HG02840 (cell line): ENCODE data around the gene SDF4.
"Not testable (repeated sequence)": the region's sequence is repeated elsewhere in the genome, so short reads cannot be mapped to it uniquely, and the experiment has no call there.

Experiments used
- ATAC-seq: cut with Tn5 transposase; IDR thresholded peaks from one replicate; pipeline ENCODE4 v1.9.1; 2021; ENCODE audit warnings: mild to moderate bottlenecking, moderate library complexity, moderate number of reproducible peaks; ENCODE audit not compliant: unreplicated experiment, low FRiP score

Gene SDF4

GRCh38 chr1:1259951-1260600, 28.3 kb upstream of the SDF4 start:
- ATAC-seq, result no peak

- ATAC-seq, result no peak
Observed at GRCh38 chr1:1259540-1259939, 27.7 kb upstream of the SDF4 start.

GRCh38 chr1:1259119-1259488, 27.3 kb upstream of the SDF4 start:
- ATAC-seq, result no peak

- no peak for ATAC-seq
Observed at GRCh38 chr1:1256956-1257871, 25.4 kb upstream of the SDF4 start.

GRCh38 chr1:1255611-1256010, 23.8 kb upstream of the SDF4 start:
- no peak for ATAC-seq

- ATAC-seq, result no peak
Observed at GRCh38 chr1:1255078-1255477, 23.3 kb upstream of the SDF4 start.

GRCh38 chr1:1254667-1254998, 22.8 kb upstream of the SDF4 start:
- ATAC-seq, result no peak

- ATAC-seq, result no peak
Observed at GRCh38 chr1:1253972-1254666, 22.3 kb upstream of the SDF4 start.

- no peak for ATAC-seq
Observed at GRCh38 chr1:1253314-1253713, 21.5 kb upstream of the SDF4 start.

- no peak for ATAC-seq
Observed at GRCh38 chr1:1250786-1251284, 19.0 kb upstream of the SDF4 start.

- ATAC-seq, result not testable (repeated sequence)
Observed at GRCh38 chr1:1248009-1248913, 16.5 kb upstream of the SDF4 start.

GRCh38 chr1:1247341-1247913, 15.6 kb upstream of the SDF4 start:
- no peak for ATAC-seq

GRCh38 chr1:1246577-1247340, 15.0 kb upstream of the SDF4 start, which contains the start of gene C1QTNF12:
Gene C1QTNF12, minus strand, starts transcription at chr1:1246722. Its CDS starts 32 bp downstream, at chr1:1246690.
- no peak for ATAC-seq

- ATAC-seq, result no peak
Observed at GRCh38 chr1:1245817-1246576, 14.2 kb upstream of the SDF4 start.

GRCh38 chr1:1245178-1245816, 13.5 kb upstream of the SDF4 start:
- ATAC-seq, result no peak

GRCh38 chr1:1244192-1244811, 12.5 kb upstream of the SDF4 start:
- ATAC-seq, result no peak

GRCh38 chr1:1243807-1244191, 12.0 kb upstream of the SDF4 start:
- ATAC-seq, result no peak
